Transverse colon (tissue), 4 donors: Measurements from ENCODE around the gene TNXB.
"Not testable (repeated sequence)": the region's sequence is repeated elsewhere in the genome, so short reads cannot be mapped to it uniquely, and the experiment has no call there.

ENCODE experiments used
- EP300 ChIP-seq: sonication (generic); formaldehyde crosslinking; IDR thresholded peaks from one replicate; pipeline ENCODE4 v1.6.1; 2017; ENCODE audit warnings: antibody characterized with exemption, low read depth
- POLR2A ChIP-seq: fragments of 450-650 bp; IDR thresholded peaks from one replicate; pipeline ENCODE4 v1.6.1; 2016; ENCODE audit warnings: antibody characterized with exemption, mild to moderate bottlenecking, moderate library complexity
- POLR2AphosphoS5 ChIP-seq, 3 donors: sonication (generic); formaldehyde crosslinking; IDR thresholded peaks; one replicate each; pipeline ENCODE4 v1.6.1; 2016; ENCODE audit warnings: antibody characterized with exemption in 3 of 3
- TF ChIP-seq, protein P1 (sequence below), 5 experiments: fragments of 200-600 bp in 3 of 5; fragments of 450-650 bp in 2 of 5; sonication (generic) in 3 of 5; IDR thresholded peaks; 1 replicate in 2 of 5; 2 replicates in 3 of 5; pipeline ENCODE4 v1.5.1; 2016 to 2017; ENCODE audit warnings: antibody characterized with exemption in 5 of 5, inconsistent platforms in 3 of 5, mild to moderate bottlenecking in 2 of 5, moderate library complexity in 1 of 5

DNA sequence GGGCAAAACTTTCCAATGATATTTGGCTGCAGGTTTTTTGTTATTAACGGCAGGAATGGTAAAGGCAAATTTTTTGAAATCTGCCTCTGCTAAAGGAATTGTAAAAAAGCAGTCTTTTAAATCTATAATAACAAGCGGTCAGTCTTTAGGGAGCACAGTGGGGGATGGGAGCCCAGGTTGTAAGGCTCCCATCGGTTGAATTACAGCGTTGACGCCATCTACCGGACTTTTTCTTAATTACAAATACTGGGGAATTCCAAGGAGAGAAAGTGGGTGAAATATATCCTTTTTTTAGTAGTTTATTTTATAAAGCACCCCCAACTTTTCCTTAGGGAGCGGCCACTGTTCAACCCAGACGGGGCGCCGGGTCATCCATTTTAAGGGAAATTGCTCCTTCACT lies 87.0 kb downstream of the TNXB start:
- TF ChIP-seq, protein P1, sequence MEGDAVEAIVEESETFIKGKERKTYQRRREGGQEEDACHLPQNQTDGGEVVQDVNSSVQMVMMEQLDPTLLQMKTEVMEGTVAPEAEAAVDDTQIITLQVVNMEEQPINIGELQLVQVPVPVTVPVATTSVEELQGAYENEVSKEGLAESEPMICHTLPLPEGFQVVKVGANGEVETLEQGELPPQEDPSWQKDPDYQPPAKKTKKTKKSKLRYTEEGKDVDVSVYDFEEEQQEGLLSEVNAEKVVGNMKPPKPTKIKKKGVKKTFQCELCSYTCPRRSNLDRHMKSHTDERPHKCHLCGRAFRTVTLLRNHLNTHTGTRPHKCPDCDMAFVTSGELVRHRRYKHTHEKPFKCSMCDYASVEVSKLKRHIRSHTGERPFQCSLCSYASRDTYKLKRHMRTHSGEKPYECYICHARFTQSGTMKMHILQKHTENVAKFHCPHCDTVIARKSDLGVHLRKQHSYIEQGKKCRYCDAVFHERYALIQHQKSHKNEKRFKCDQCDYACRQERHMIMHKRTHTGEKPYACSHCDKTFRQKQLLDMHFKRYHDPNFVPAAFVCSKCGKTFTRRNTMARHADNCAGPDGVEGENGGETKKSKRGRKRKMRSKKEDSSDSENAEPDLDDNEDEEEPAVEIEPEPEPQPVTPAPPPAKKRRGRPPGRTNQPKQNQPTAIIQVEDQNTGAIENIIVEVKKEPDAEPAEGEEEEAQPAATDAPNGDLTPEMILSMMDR (IDR thresholded peaks at IDR 0.05), result not testable (repeated sequence)
- not testable (repeated sequence) for TF ChIP-seq EP300; POLR2A; POLR2AphosphoS5 (IDR thresholded peaks at IDR 0.05)
